Left kidney (tissue), 2 donors: Measurements from ENCODE around the gene KCNN4. TPM values are rescaled to one million over a fixed set of nuclear protein-coding genes. Genes with fewer than 3 reads are reported as not detected.

Experiments
- DNase-seq: peaks from one replicate; pipeline ENCODE4 v3.0.0-alpha.2; 2013
- polyA plus RNA-seq: library from polyadenylated mRNA; unstranded; fragments of 120-200 nt; gene quantifications from one replicate; pipeline ENCODE4 v1.2.1, GENCODE V29; 2013; ENCODE audit not compliant: insufficient read length

The KCNN4 gene
- polyA plus RNA-seq, 1 donor: 1.6 TPM

DNA sequence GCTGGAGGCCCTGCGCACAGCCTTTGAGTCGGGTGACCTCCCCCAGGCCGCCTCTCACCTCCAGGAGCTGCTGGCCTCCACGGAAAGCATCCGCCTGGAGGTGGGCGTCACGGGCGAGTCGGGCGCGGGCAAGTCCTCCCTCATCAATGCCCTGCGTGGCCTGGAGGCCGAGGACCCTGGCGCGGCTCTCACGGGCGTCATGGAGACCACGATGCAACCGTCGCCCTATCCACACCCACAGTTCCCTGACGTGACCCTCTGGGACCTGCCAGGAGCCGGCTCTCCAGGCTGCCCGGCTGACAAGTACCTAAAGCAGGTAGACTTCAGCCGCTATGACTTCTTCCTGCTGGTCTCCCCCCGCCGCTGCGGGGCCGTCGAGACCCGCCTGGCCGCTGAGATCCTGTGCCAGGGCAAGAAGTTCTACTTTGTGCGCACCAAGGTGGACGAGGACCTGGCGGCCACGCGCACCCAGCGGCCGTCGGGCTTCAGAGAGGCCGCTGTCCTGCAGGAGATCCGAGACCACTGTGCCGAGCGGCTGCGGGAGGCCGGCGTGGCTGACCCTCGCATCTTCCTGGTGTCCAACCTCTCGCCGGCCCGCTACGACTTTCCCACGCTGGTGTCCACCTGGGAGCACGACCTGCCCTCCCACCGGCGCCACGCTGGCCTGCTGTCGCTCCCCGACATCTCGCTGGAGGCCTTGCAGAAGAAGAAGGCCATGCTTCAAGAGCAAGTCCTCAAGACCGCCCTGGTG, 62.0 kb downstream of the KCNN4 start:
- DNase-seq: no peak

Other genes with a start within 250 kb of the KCNN4 start
- gene ZNF575, start 247.8 kb downstream of the KCNN4 start, polyA plus RNA-seq: 1.6 TPM
- 58.6 TPM for gene XRCC1, start 205.4 kb downstream of the KCNN4 start, polyA plus RNA-seq
- 19.2 TPM for gene PINLYP, start 205.2 kb downstream of the KCNN4 start, polyA plus RNA-seq
- gene IRGQ, start 184.8 kb downstream of the KCNN4 start, polyA plus RNA-seq: 19.5 TPM
- gene ZNF576, start 184.4 kb downstream of the KCNN4 start, polyA plus RNA-seq: 11.6 TPM
- gene SRRM5, start 168.9 kb downstream of the KCNN4 start, polyA plus RNA-seq: 1.1 TPM
- 72.8 TPM for gene ZNF428, start 161.3 kb downstream of the KCNN4 start, polyA plus RNA-seq
- gene CADM4, start 141.1 kb downstream of the KCNN4 start, polyA plus RNA-seq: 43.0 TPM
- 10.6 TPM for gene PLAUR, start 110.8 kb downstream of the KCNN4 start, polyA plus RNA-seq
- gene IRGC, start 64.9 kb downstream of the KCNN4 start, polyA plus RNA-seq: not detected
- 57.5 TPM for gene SMG9, start 26.0 kb downstream of the KCNN4 start, polyA plus RNA-seq
- gene LYPD5, start 21.5 kb upstream of the KCNN4 start, polyA plus RNA-seq: 0.33 TPM
- gene ZNF283, start 46.3 kb upstream of the KCNN4 start, polyA plus RNA-seq: 24.5 TPM
- gene ZNF404, start 103.0 kb upstream of the KCNN4 start, polyA plus RNA-seq: 19.2 TPM
- 32.5 TPM for gene ZNF45, start 154.3 kb upstream of the KCNN4 start, polyA plus RNA-seq
- 8.0 TPM for gene ZNF221, start 170.3 kb upstream of the KCNN4 start, polyA plus RNA-seq
- gene ZNF155, start 203.2 kb upstream of the KCNN4 start, polyA plus RNA-seq: 18.8 TPM
- gene ZNF230, start 222.0 kb upstream of the KCNN4 start, polyA plus RNA-seq: 9.8 TPM
- gene ZNF222, start 244.4 kb upstream of the KCNN4 start, polyA plus RNA-seq: 11.8 TPM